Liver (tissue), 9 donors: ENCODE measurements around the gene PPP2R3A. TPM values are rescaled to one million over a fixed set of nuclear protein-coding genes. Genes with fewer than 3 reads are reported as not detected.

ENCODE experiments used
- DNase-seq: peaks from one replicate; pipeline ENCODE4 v3.0.0-alpha.2; 2017; ENCODE audit warnings: low spot score
- H3K27ac ChIP-seq, 2 donors: one replicate each; pipeline ENCODE4 v1.7.0; 2013; ENCODE audit warnings: inconsistent platforms in 2 of 2, low read length in 2 of 2, control low read depth in 1 of 2, low read depth in 1 of 2, mild to moderate bottlenecking in 1 of 2
- H3K27me3 ChIP-seq, 4 donors: one replicate each; pipeline versions ENCODE4 v1.6.1 to v1.7.0; 2013; ENCODE audit warnings: low read length in 3 of 4, inconsistent platforms in 1 of 4, mild to moderate bottlenecking in 1 of 4, moderate library complexity in 1 of 4; ENCODE audit not compliant: control insufficient read depth in 4 of 4, insufficient read depth in 4 of 4
- H3K36me3 ChIP-seq, 4 donors: one replicate each; pipeline versions ENCODE4 v1.6.1 to v1.7.0; 2013; ENCODE audit warnings: low read length in 3 of 4, mild to moderate bottlenecking in 3 of 4, low read depth in 1 of 4, moderate library complexity in 1 of 4; ENCODE audit not compliant: control insufficient read depth in 4 of 4, insufficient read depth in 3 of 4
- H3K4me1 ChIP-seq, 4 donors: one replicate each; pipeline versions ENCODE4 v1.6.1 to v1.7.0; 2013; ENCODE audit warnings: low read length in 3 of 4, mild to moderate bottlenecking in 3 of 4, moderate library complexity in 1 of 4; ENCODE audit not compliant: control insufficient read depth in 4 of 4, insufficient read depth in 4 of 4
- H3K4me3 ChIP-seq, 3 donors: one replicate each; pipeline versions ENCODE4 v1.6.1 to v1.7.0; 2013; ENCODE audit warnings: low read length in 3 of 3, control low read depth in 1 of 3, low read depth in 1 of 3, mild to moderate bottlenecking in 1 of 3
- H3K9ac ChIP-seq, 2 donors: one replicate each; pipeline ENCODE4 v1.7.0; 2013; ENCODE audit warnings: low read length in 2 of 2, mild to moderate bottlenecking in 2 of 2, moderate library complexity in 2 of 2, control low read depth in 1 of 2, low read depth in 1 of 2
- H3K9me3 ChIP-seq, 4 donors: one replicate each; pipeline versions ENCODE4 v1.6.1 to v1.7.0; 2013; ENCODE audit warnings: low read length in 3 of 4; ENCODE audit not compliant: control insufficient read depth in 4 of 4
- EGR1 ChIP-seq, 2 donors: IDR thresholded peaks; 2 replicates each; pipeline ENCODE4 v1.6.1; 2016 to 2018; ENCODE audit warnings: antibody characterized with exemption in 2 of 2, low read depth in 2 of 2
- FOXA1 ChIP-seq: IDR thresholded peaks from 2 replicates; pipeline ENCODE4 v1.6.1; 2016; ENCODE audit warnings: antibody characterized with exemption
- FOXA2 ChIP-seq: IDR thresholded peaks from 2 replicates; pipeline ENCODE4 v1.6.1; 2016; ENCODE audit warnings: antibody characterized with exemption
- GABPA ChIP-seq, 2 donors: IDR thresholded peaks in 1 of 2; conservative IDR thresholded peaks in 1 of 2; 2 replicates each; pipeline ENCODE4 v1.6.1; 2016; ENCODE audit warnings: antibody characterized with exemption in 2 of 2, mild to moderate bottlenecking in 1 of 2, moderate library complexity in 1 of 2
- HNF4A ChIP-seq, 2 donors: conservative IDR thresholded peaks; 2 replicates each; pipeline ENCODE4 v1.6.1; 2016; ENCODE audit warnings: antibody characterized with exemption in 2 of 2, mild to moderate bottlenecking in 2 of 2
- HNF4G ChIP-seq: IDR thresholded peaks from 2 replicates; pipeline ENCODE4 v1.6.1; 2016; ENCODE audit warnings: antibody characterized with exemption
- JUND ChIP-seq, 2 donors: IDR thresholded peaks; 2 replicates each; pipeline ENCODE4 v1.6.1; 2016; ENCODE audit warnings: antibody characterized with exemption in 2 of 2
- NR2F2 ChIP-seq: IDR thresholded peaks from 2 replicates; pipeline ENCODE4 v1.6.1; 2016; ENCODE audit warnings: antibody characterized with exemption
- RAD21 ChIP-seq, 2 donors: IDR thresholded peaks; 2 replicates each; pipeline ENCODE4 v1.6.1; 2016; ENCODE audit warnings: antibody characterized with exemption in 2 of 2, mild to moderate bottlenecking in 2 of 2
- RXRA ChIP-seq, 2 donors: IDR thresholded peaks; 2 replicates each; pipeline ENCODE4 v1.6.1; 2017 to 2018; ENCODE audit warnings: antibody characterized with exemption in 2 of 2, mild to moderate bottlenecking in 1 of 2
- SP1 ChIP-seq: IDR thresholded peaks from 2 replicates; pipeline ENCODE4 v1.6.1; 2018; ENCODE audit warnings: antibody characterized with exemption, mild to moderate bottlenecking
- TAF1 ChIP-seq: conservative IDR thresholded peaks from 2 replicates; pipeline ENCODE4 v1.6.1; 2016; ENCODE audit warnings: antibody characterized with exemption, mild to moderate bottlenecking
- YY1 ChIP-seq: IDR thresholded peaks from 2 replicates; pipeline ENCODE4 v1.6.1; 2016; ENCODE audit warnings: antibody characterized with exemption, mild to moderate bottlenecking
- WGBS: extraction: QIAGEN DNeasy Blood & Tissue Kit; methylation state at CpG from one replicate; pipeline ENCODE4 v1.1.7; 2013; 5-methylcytosine and 5-hydroxymethylcytosine counted together
- polyA plus RNA-seq, 2 donors: library from polyadenylated mRNA; stranded (reverse) in 1 of 2; unstranded in 1 of 2; fragments of 200-250 nt in 1 of 2; fragments of >200 nt in 1 of 2; fragmentation: Nextera tagmentation in 1 of 2; extraction: Ambion mirVana in 1 of 2; gene quantifications; one replicate each; pipeline versions ENCODE4 v1.2.1 to v1.2.3, GENCODE V29; 2013 to 2015
- total RNA-seq, 2 donors: library from RNA; depleted of rRNA; stranded (reverse); fragments of >200 nt; gene quantifications; one replicate each; pipeline ENCODE4 v1.2.3, GENCODE V29; 2014
- TF ChIP-seq, protein P1 (sequence below): IDR thresholded peaks from 2 replicates; pipeline ENCODE4 v1.6.1; 2016; ENCODE audit warnings: antibody characterized with exemption
- TF ChIP-seq, protein P2 (sequence below): IDR thresholded peaks from 2 replicates; pipeline ENCODE4 v1.6.1; 2016; ENCODE audit warnings: antibody characterized with exemption
- TF ChIP-seq, protein P3 (sequence below): IDR thresholded peaks from 2 replicates; pipeline ENCODE4 v1.6.1; 2016; ENCODE audit warnings: antibody characterized with exemption
- TF ChIP-seq, protein P4 (sequence below): fragments of 150-350 bp; IDR thresholded peaks from 2 replicates; pipeline ENCODE4 v1.5.1; 2017; ENCODE audit warnings: improper control_type of control experiment, low read depth, low read length; ENCODE audit not compliant: missing input control
- TF ChIP-seq, protein P5 (sequence below): IDR thresholded peaks from 2 replicates; pipeline ENCODE4 v1.6.1; 2016; ENCODE audit warnings: antibody characterized with exemption, mild to moderate bottlenecking
- donor health status: healthy.
- donor health status: healthy.
- donor health status: healthy.
- donor health status: healthy.
- donor health status: healthy.

The PPP2R3A gene
- total and polyA plus RNA-seq, 4 donors = 0.54 to 3.3 (median 1.6) TPM

DNA sequence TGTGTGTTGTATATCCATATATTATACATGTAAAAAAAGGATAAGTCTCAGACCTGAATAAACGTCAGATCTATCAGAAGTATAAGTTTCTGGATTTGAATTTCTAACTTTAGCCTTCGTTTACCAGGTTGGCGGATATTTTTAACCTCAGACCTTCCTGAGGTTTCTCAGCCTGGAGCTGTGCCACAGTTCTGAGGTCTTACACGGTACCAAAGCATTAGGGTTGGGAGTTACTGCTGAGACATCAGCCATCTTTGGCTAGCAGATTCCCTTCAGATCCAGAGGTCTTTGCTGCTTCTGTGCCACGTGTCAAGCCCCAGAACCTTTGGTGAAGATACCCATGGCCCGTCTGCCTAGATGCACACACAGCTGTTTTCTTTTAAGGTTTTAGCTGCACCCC is 84.7 kb downstream of the PPP2R3A start (continued):
- TF ChIP-seq HNF4G (no peak), FOXA2 (no peak), RXRA (IDR thresholded peaks at IDR 0.05) (no peak)

DNA sequence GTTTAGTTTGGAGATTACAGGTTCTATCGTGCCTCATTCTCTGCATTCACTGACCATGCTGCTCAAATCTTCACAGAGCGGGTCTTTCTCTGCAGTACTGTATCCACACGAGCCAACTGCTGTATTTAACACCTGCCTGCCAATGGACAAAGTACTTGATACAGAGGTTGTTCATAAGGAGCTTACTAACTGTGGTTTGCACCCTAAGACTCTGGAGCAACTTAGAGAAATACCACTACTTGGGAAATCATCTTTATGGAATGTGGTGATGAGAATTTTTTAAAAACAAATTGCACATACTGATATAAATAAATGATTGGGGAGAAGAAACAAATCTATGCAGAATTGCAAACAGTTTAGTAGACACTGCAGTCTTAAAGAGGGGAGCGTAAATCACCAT is 90.0 kb downstream of the PPP2R3A start:
- no peak overlapping the region for H3K27ac ChIP-seq
- WGBS = 84% methylated on average over 4 of the region's 4 CpGs
- H3K9me3 ChIP-seq = no peaks in the 10 kb centered on the region

More for the DNA sequence above, 90.0 kb downstream of the PPP2R3A start:
- Histone ChIP-seq H3K9ac (no peak overlapping the region), H3K4me1 (no peaks in the 10 kb centered on the region), H3K27me3 (no peaks in the 10 kb centered on the region), H3K36me3 (no peaks in the 10 kb centered on the region), H3K4me3 (no peak overlapping the region)
- TF ChIP-seq HNF4G (no peak), RAD21 (IDR thresholded peaks at IDR 0.05) (no peak), GABPA (IDR thresholded peaks at IDR 0.05 in 1 of 2, conservative IDR thresholded peaks at IDR 0.05 in 1 of 2) (no peak), RXRA (IDR thresholded peaks at IDR 0.05) (no peak), NR2F2 (no peak), TAF1 (no peak), JUND (IDR thresholded peaks at IDR 0.05) (no peak), YY1 (no peak), SP1 (no peak), FOXA1 (no peak), FOXA2 (no peak), EGR1 (IDR thresholded peaks at IDR 0.05; ENCODE audit: low read depth in 2 of 2) (no peak), HNF4A (conservative IDR thresholded peaks at IDR 0.05) (no peak)
- TF ChIP-seq, protein P1, sequence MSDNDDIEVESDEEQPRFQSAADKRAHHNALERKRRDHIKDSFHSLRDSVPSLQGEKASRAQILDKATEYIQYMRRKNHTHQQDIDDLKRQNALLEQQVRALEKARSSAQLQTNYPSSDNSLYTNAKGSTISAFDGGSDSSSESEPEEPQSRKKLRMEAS = no peak
- TF ChIP-seq, protein P2, sequence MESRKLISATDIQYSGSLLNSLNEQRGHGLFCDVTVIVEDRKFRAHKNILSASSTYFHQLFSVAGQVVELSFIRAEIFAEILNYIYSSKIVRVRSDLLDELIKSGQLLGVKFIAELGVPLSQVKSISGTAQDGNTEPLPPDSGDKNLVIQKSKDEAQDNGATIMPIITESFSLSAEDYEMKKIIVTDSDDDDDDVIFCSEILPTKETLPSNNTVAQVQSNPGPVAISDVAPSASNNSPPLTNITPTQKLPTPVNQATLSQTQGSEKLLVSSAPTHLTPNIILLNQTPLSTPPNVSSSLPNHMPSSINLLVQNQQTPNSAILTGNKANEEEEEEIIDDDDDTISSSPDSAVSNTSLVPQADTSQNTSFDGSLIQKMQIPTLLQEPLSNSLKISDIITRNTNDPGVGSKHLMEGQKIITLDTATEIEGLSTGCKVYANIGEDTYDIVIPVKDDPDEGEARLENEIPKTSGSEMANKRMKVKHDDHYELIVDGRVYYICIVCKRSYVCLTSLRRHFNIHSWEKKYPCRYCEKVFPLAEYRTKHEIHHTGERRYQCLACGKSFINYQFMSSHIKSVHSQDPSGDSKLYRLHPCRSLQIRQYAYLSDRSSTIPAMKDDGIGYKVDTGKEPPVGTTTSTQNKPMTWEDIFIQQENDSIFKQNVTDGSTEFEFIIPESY = no peak
- TF ChIP-seq, protein P3, sequence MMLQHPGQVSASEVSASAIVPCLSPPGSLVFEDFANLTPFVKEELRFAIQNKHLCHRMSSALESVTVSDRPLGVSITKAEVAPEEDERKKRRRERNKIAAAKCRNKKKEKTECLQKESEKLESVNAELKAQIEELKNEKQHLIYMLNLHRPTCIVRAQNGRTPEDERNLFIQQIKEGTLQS = no peak
- TF ChIP-seq, protein P4, sequence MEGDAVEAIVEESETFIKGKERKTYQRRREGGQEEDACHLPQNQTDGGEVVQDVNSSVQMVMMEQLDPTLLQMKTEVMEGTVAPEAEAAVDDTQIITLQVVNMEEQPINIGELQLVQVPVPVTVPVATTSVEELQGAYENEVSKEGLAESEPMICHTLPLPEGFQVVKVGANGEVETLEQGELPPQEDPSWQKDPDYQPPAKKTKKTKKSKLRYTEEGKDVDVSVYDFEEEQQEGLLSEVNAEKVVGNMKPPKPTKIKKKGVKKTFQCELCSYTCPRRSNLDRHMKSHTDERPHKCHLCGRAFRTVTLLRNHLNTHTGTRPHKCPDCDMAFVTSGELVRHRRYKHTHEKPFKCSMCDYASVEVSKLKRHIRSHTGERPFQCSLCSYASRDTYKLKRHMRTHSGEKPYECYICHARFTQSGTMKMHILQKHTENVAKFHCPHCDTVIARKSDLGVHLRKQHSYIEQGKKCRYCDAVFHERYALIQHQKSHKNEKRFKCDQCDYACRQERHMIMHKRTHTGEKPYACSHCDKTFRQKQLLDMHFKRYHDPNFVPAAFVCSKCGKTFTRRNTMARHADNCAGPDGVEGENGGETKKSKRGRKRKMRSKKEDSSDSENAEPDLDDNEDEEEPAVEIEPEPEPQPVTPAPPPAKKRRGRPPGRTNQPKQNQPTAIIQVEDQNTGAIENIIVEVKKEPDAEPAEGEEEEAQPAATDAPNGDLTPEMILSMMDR = no peak
- TF ChIP-seq, protein P5, sequence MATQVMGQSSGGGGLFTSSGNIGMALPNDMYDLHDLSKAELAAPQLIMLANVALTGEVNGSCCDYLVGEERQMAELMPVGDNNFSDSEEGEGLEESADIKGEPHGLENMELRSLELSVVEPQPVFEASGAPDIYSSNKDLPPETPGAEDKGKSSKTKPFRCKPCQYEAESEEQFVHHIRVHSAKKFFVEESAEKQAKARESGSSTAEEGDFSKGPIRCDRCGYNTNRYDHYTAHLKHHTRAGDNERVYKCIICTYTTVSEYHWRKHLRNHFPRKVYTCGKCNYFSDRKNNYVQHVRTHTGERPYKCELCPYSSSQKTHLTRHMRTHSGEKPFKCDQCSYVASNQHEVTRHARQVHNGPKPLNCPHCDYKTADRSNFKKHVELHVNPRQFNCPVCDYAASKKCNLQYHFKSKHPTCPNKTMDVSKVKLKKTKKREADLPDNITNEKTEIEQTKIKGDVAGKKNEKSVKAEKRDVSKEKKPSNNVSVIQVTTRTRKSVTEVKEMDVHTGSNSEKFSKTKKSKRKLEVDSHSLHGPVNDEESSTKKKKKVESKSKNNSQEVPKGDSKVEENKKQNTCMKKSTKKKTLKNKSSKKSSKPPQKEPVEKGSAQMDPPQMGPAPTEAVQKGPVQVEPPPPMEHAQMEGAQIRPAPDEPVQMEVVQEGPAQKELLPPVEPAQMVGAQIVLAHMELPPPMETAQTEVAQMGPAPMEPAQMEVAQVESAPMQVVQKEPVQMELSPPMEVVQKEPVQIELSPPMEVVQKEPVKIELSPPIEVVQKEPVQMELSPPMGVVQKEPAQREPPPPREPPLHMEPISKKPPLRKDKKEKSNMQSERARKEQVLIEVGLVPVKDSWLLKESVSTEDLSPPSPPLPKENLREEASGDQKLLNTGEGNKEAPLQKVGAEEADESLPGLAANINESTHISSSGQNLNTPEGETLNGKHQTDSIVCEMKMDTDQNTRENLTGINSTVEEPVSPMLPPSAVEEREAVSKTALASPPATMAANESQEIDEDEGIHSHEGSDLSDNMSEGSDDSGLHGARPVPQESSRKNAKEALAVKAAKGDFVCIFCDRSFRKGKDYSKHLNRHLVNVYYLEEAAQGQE = no peak
- no peak for DNase-seq
